Spleen (tissue), 11 donors: ENCODE measurements around the gene PLXNB1. TPM values are rescaled to one million over a fixed set of nuclear protein-coding genes. Genes with fewer than 3 reads are reported as not detected.
"Not testable (repeated sequence)": the region's sequence is repeated elsewhere in the genome, so short reads cannot be mapped to it uniquely, and the experiment has no call there.

Experiments used
- DNase-seq: peaks from one replicate; pipeline ENCODE4 v3.0.0-alpha.2; 2020
- H3K27ac ChIP-seq, 8 donors: fragments of 200-600 bp; sonication (generic) in 7 of 8; 1 replicate in 4 of 8; 2 replicates in 4 of 8; pipeline versions ENCODE4 v1.5.0 to v1.8.0; 2016 to 2021; ENCODE audit warnings: inconsistent platforms in 4 of 8, mild to moderate bottlenecking in 4 of 8, moderate library complexity in 1 of 8
- H3K27me3 ChIP-seq, 7 donors: fragments of 200-600 bp; sonication (generic) in 6 of 7; replicated peaks in 1 of 7; 1 replicate in 4 of 7; 2 replicates in 3 of 7; pipeline versions ENCODE4 v1.5.0 to v1.8.0; 2016 to 2021; ENCODE audit warnings: inconsistent platforms in 3 of 7, mild to moderate bottlenecking in 1 of 7
- H3K36me3 ChIP-seq, 6 donors: fragments of 200-600 bp; sonication (generic) in 5 of 6; 1 replicate in 4 of 6; 2 replicates in 2 of 6; pipeline versions ENCODE4 v1.5.0 to v1.8.0; 2016 to 2021; ENCODE audit warnings: inconsistent platforms in 2 of 6
- H3K4me1 ChIP-seq, 6 donors: fragments of 200-600 bp; sonication (generic) in 5 of 6; 1 replicate in 3 of 6; 2 replicates in 3 of 6; pipeline versions ENCODE4 v1.5.0 to v1.8.0; 2016 to 2021; ENCODE audit warnings: inconsistent platforms in 3 of 6
- H3K4me3 ChIP-seq, 8 donors: fragments of 200-600 bp; sonication (generic) in 7 of 8; 1 replicate in 4 of 8; 2 replicates in 4 of 8; pipeline versions ENCODE4 v1.5.0 to v1.8.0; 2016 to 2021; ENCODE audit warnings: inconsistent platforms in 4 of 8, mild to moderate bottlenecking in 4 of 8, moderate library complexity in 2 of 8
- H3K9me3 ChIP-seq, 8 donors: fragments of 200-600 bp; sonication (generic) in 7 of 8; 1 replicate in 4 of 8; 2 replicates in 4 of 8; pipeline versions ENCODE4 v1.5.0 to v1.8.0; 2016 to 2021; ENCODE audit warnings: inconsistent platforms in 4 of 8
- CTCF ChIP-seq, 11 experiments: fragments of 200-600 bp in 7 of 11; fragments of 450-650 bp in 4 of 11; sonication (generic) in 4 of 11; IDR thresholded peaks in 8 of 11; conservative IDR thresholded peaks in 3 of 11; 1 replicate in 7 of 11; 2 replicates in 4 of 11; pipeline versions ENCODE4 v1.4.0 to v1.8.0; 2016 to 2021; ENCODE audit warnings: antibody characterized with exemption in 11 of 11, inconsistent platforms in 4 of 11, mild to moderate bottlenecking in 1 of 11
- POLR2A ChIP-seq, 3 donors: fragments of 450-650 bp; IDR thresholded peaks; one replicate each; pipeline ENCODE4 v1.5.1; 2017; ENCODE audit warnings: antibody characterized with exemption in 3 of 3, mild to moderate bottlenecking in 1 of 3
- POLR2AphosphoS5 ChIP-seq, 3 donors: sonication (generic); formaldehyde crosslinking; IDR thresholded peaks; one replicate each; pipeline ENCODE4 v1.5.1; 2017; ENCODE audit warnings: antibody characterized with exemption in 3 of 3
- WGBS, 5 donors: extraction: QIAGEN DNeasy Blood & Tissue Kit in 3 of 5; methylation state at CpG; one replicate each; pipeline versions ENCODE4 v1.1.5 to v1.1.7; 2013 to 2018; 5-methylcytosine and 5-hydroxymethylcytosine counted together
- intact Hi-C: fragments of 100-400 bp; cut with DNase I; formaldehyde crosslinking; loops from one replicate; pipeline ENCODE4 v1.15.0; 2023; ENCODE audit warnings: low total_unique reads
- polyA plus RNA-seq, 3 donors: library from polyadenylated mRNA; stranded (reverse); fragments of 200-250 nt; gene quantifications; one replicate each; pipeline ENCODE4 v1.2.1, GENCODE V29; 2013
- total RNA-seq, 7 donors: library from RNA; depleted of rRNA in 3 of 7; stranded (reverse); fragments of >200 nt in 3 of 7; fragmentation: NEBNext Ultra II Directional in 4 of 7; extraction: Animal tissue kit (Norgen Biotek cat#: 25700) in 4 of 7; gene quantifications; one replicate each; pipeline versions ENCODE4 v1.1.0 to v1.2.1, GENCODE V29; 2016 to 2021
- donor health status: healthy with polysubstance abuse.
- donor health status: DM: no; HTN: no; CAD: no; lungs with moderate emphysema.
- donor health status: DM: no; HTN: no; CAD: no.
- donor health status: Bipolar disorder and iron deficiency.
- donor health status: healthy.
- donor health status: DM: no; HTN: no; CAD: no.
- donor health status: DM: yes; HTN: yes; CAD: no.

The PLXNB1 gene
- total and polyA plus RNA-seq, 10 donors: 12.3 to 95.9 (median 54.2) TPM

GRCh38 chr3:48476426-48477053 lies 46.7 kb upstream of the PLXNB1 start:
- Histone ChIP-seq H3K27me3 (no peaks in the 10 kb centered on the region), H3K27ac (peak overlapping the region in 5 of 8 donors; percentile 41 to 99 (median 92)), H3K4me1 (peaks cover 19 to 88% (median 62%) of the 10 kb centered on the region in 6 donors), H3K9me3 (no peaks in the 10 kb centered on the region), H3K36me3 (peaks cover 0 to 57% (median 0%) of the 10 kb centered on the region in 6 donors), H3K4me3 (no peak overlapping the region)
- intact Hi-C loops: no loop called here
- peak in 1 of 3 donors; percentile 47 for TF ChIP-seq POLR2AphosphoS5 (IDR thresholded peaks at IDR 0.05)
- no peak for TF ChIP-seq CTCF (IDR thresholded peaks at IDR 0.05 in 8 of 11, conservative IDR thresholded peaks at IDR 0.05 in 3 of 11)
- no peak for TF ChIP-seq POLR2A (IDR thresholded peaks at IDR 0.05)
- DNase-seq: peak; percentile 73
- WGBS, 5 donors: 84 to 88% (median 88%) methylated on average over 9 of the region's 9 CpGs

GRCh38 chr3:48475188-48475587 lies 45.3 kb upstream of the PLXNB1 start:
- peaks cover 30 to 95% (median 75%) of the 10 kb centered on the region in 6 donors for H3K4me1 ChIP-seq

GRCh38 chr3:48474619-48475018 lies 44.7 kb upstream of the PLXNB1 start:
- peak; percentile 47 for DNase-seq
- H3K27ac ChIP-seq: peak overlapping the region; percentile 19 to 99 (median 92)
- no peaks in the 10 kb centered on the region for H3K9me3 ChIP-seq
- intact Hi-C loops: no loop called here
- 69 to 81% (median 77%) methylated on average over 4 of the region's 4 CpGs for WGBS, 5 donors
- H3K4me3 ChIP-seq: no peak overlapping the region
- no peaks in the 10 kb centered on the region for H3K27me3 ChIP-seq
- TF ChIP-seq POLR2AphosphoS5 (IDR thresholded peaks at IDR 0.05): no peak
- TF ChIP-seq CTCF (IDR thresholded peaks at IDR 0.05 in 8 of 11, conservative IDR thresholded peaks at IDR 0.05 in 3 of 11): no peak
- no peak for TF ChIP-seq POLR2A (IDR thresholded peaks at IDR 0.05)
- H3K4me1 ChIP-seq: peaks cover 36 to 95% (median 77%) of the 10 kb centered on the region in 6 donors
- peaks cover 0 to 63% (median 4%) of the 10 kb centered on the region in 6 donors for H3K36me3 ChIP-seq

More at GRCh38 chr3:48475188-48475587, 45.3 kb upstream of the PLXNB1 start:
- TF ChIP-seq POLR2A (IDR thresholded peaks at IDR 0.05) (no peak), POLR2AphosphoS5 (IDR thresholded peaks at IDR 0.05) (peak in 1 of 3 donors; percentile 6)
- Histone ChIP-seq H3K9me3 (no peaks in the 10 kb centered on the region), H3K27me3 (no peaks in the 10 kb centered on the region), H3K4me3 (no peak overlapping the region), H3K36me3 (peaks cover 0 to 59% (median 1%) of the 10 kb centered on the region in 6 donors), H3K27ac (peak overlapping the region; percentile 19 to 99 (median 92))
- intact Hi-C loops: no loop called here
- 81 to 95% (median 91%) methylated on average over 9 to 11 of the region's 11 CpGs for WGBS, 5 donors
- DNase-seq: peak; percentile 71

- Histone ChIP-seq H3K27ac (peak overlapping the region; percentile 87 to 99 (median 95)), H3K4me1 (peaks cover 42 to 95% (median 77%) of the 10 kb centered on the region in 6 donors), H3K36me3 (peaks cover 0 to 63% (median 10%) of the 10 kb centered on the region in 6 donors)
- H3K27me3 ChIP-seq, H3K4me3 ChIP-seq, H3K9me3 ChIP-seq, intact Hi-C loops: not testable (repeated sequence)
- peak; percentile 12 for DNase-seq
- WGBS, 5 donors: 91 to 95% (median 93%) methylated on average over 4 of the region's 4 CpGs
These were observed 44.1 kb upstream of the PLXNB1 start for GRCh38 chr3:48474031-48474430.

- Histone ChIP-seq H3K4me3 (peak overlapping the region in 1 of 8 donors; percentile 83), H3K36me3 (peaks cover 0 to 63% (median 14%) of the 10 kb centered on the region in 6 donors), H3K27me3 (no peaks in the 10 kb centered on the region), H3K4me1 (peaks cover 46 to 95% (median 78%) of the 10 kb centered on the region in 6 donors), H3K9me3 (no peaks in the 10 kb centered on the region), H3K27ac (peak overlapping the region; percentile 87 to 99 (median 95))
- intact Hi-C loops: no loop called here
- no peak for TF ChIP-seq POLR2AphosphoS5 (IDR thresholded peaks at IDR 0.05)
- no peak for TF ChIP-seq CTCF (IDR thresholded peaks at IDR 0.05 in 8 of 11, conservative IDR thresholded peaks at IDR 0.05 in 3 of 11)
- no peak for TF ChIP-seq POLR2A (IDR thresholded peaks at IDR 0.05)
- 84 to 91% (median 86%) methylated on average over 5 of the region's 5 CpGs for WGBS, 5 donors
- DNase-seq: no peak
These were observed 43.7 kb upstream of the PLXNB1 start for GRCh38 chr3:48473617-48473952.
